Neural cell (in vitro differentiated cells): ENCODE measurements around the gene SHANK1. TPM values are rescaled to one million over a fixed set of nuclear protein-coding genes. Genes with fewer than 3 reads are reported as not detected.

Source experiments
- H2AFZ ChIP-seq: fragments of 200-600, 300-800 bp; sonication (generic), shearing (Covaris generic); 2 replicates; pipeline ENCODE4 v1.6.0; 2014; ENCODE audit warnings: low read depth, mild to moderate bottlenecking, antibody characterized with exemption, low read length, moderate library complexity
- H3F3A ChIP-seq: fragments of 200-600 bp; shearing (Covaris generic); 2 replicates; pipeline ENCODE4 v1.6.1; 2016; ENCODE audit warnings: mild to moderate bottlenecking, moderate library complexity, mixed read lengths, antibody characterized with exemption, low read length; ENCODE audit not compliant: insufficient read depth, poor library complexity, severe bottlenecking
- H3K27ac ChIP-seq: fragments of 200-600, 300-800 bp; sonication (generic), shearing (Covaris generic); 2 replicates; pipeline ENCODE4 v1.5.1; 2014; ENCODE audit warnings: mild to moderate bottlenecking, low read length, moderate library complexity
- H3K27me3 ChIP-seq: fragments of 300-800, 200-600 bp; sonication (generic), shearing (Covaris generic); 2 replicates; pipeline ENCODE4 v1.6.0; 2014; ENCODE audit warnings: mild to moderate bottlenecking, low read depth, low read length, moderate library complexity; ENCODE audit not compliant: insufficient read depth
- H3K36me3 ChIP-seq: fragments of 300-800, 200-600 bp; sonication (generic), shearing (Covaris generic); 2 replicates; pipeline ENCODE4 v1.5.1; 2014; ENCODE audit warnings: mild to moderate bottlenecking, antibody characterized with exemption, low read length, moderate library complexity; ENCODE audit not compliant: insufficient read depth
- H3K4me2 ChIP-seq: fragments of 300-800, 200-600 bp; sonication (generic), shearing (Covaris generic); 2 replicates; pipeline ENCODE4 v1.6.0; 2014; ENCODE audit warnings: mild to moderate bottlenecking, low read length
- H3K4me3 ChIP-seq: fragments of 300-800, 200-600 bp; sonication (generic), shearing (Covaris generic); 2 replicates; pipeline ENCODE4 v1.5.1; 2014; ENCODE audit warnings: mild to moderate bottlenecking, low read length, moderate library complexity
- H3K79me2 ChIP-seq: fragments of 200-600 bp; shearing (Covaris generic); replicated peaks from 2 replicates; pipeline ENCODE4 v1.6.0; 2014; ENCODE audit warnings: mild to moderate bottlenecking, low read length, moderate library complexity; ENCODE audit not compliant: insufficient read depth
- H3K9ac ChIP-seq: fragments of 300-800, 200-600 bp; sonication (generic), shearing (Covaris generic); 2 replicates; pipeline ENCODE4 v1.6.1; 2016; ENCODE audit warnings: mild to moderate bottlenecking, low read length, mixed read lengths
- H3K9me2 ChIP-seq: fragments of 200-600 bp; shearing (Covaris generic); 2 replicates; pipeline ENCODE4 v1.6.1; 2016; ENCODE audit warnings: mild to moderate bottlenecking, low read length, mixed read lengths; ENCODE audit not compliant: insufficient read depth
- H3K9me3 ChIP-seq: fragments of 200-600, 300-800 bp; sonication (generic), shearing (Covaris generic); 2 replicates; pipeline ENCODE4 v1.6.1; 2016; ENCODE audit warnings: mild to moderate bottlenecking, mixed run types, low read length, moderate library complexity, mixed read lengths
- H4K20me1 ChIP-seq: fragments of 200-600 bp; shearing (Covaris generic); 2 replicates; pipeline ENCODE4 v1.6.1; 2016; ENCODE audit warnings: mild to moderate bottlenecking, mixed run types; ENCODE audit not compliant: insufficient read depth
- EP300 ChIP-seq: fragments of 450-650 bp; conservative IDR thresholded peaks from 2 replicates; pipeline ENCODE4 v1.6.1; 2014; ENCODE audit warnings: antibody characterized with exemption, mild to moderate bottlenecking, moderate library complexity; ENCODE audit not compliant: poor library complexity, severe bottlenecking
- EZH2 ChIP-seq: fragments of 200-600, 300-800 bp; shearing (Covaris generic), sonication (generic); IDR thresholded peaks from 2 replicates; pipeline ENCODE4 v1.6.1; 2014; ENCODE audit warnings: antibody characterized with exemption, low read length, borderline replicate concordance, mild to moderate bottlenecking; ENCODE audit not compliant: insufficient read depth, poor library complexity, severe bottlenecking
- MXI1 ChIP-seq: fragments of 450-650 bp; conservative IDR thresholded peaks from 2 replicates; pipeline ENCODE4 v1.6.1; 2014; ENCODE audit warnings: antibody characterized with exemption, mild to moderate bottlenecking; ENCODE audit not compliant: poor library complexity, severe bottlenecking
- POLR2AphosphoS5 ChIP-seq: IDR thresholded peaks from 2 replicates; pipeline ENCODE4 v1.6.1; 2012
- RAD21 ChIP-seq: fragments of 450-650 bp; conservative IDR thresholded peaks from 2 replicates; pipeline ENCODE4 v1.6.1; 2014; ENCODE audit warnings: antibody characterized with exemption, mild to moderate bottlenecking, moderate library complexity
- REST ChIP-seq: IDR thresholded peaks from 2 replicates; pipeline ENCODE4 v1.6.1; 2012; ENCODE audit warnings: borderline replicate concordance
- SMC3 ChIP-seq: fragments of 450-650 bp; conservative IDR thresholded peaks from 2 replicates; pipeline ENCODE4 v1.6.1; 2014; ENCODE audit warnings: antibody characterized with exemption, mild to moderate bottlenecking, moderate library complexity; ENCODE audit not compliant: poor library complexity
- TAF1 ChIP-seq: IDR thresholded peaks from 2 replicates; pipeline ENCODE4 v1.6.1; 2012; ENCODE audit warnings: low read depth
- polyA plus RNA-seq: library from polyadenylated mRNA; depleted of rRNA; stranded (reverse); fragments of >200 nt; gene quantifications from 2 replicates; pipeline ENCODE4 v1.2.3, GENCODE V29; 2014
- TF ChIP-seq, protein P1 (sequence below): fragments of 450-650 bp; IDR thresholded peaks from 2 replicates; pipeline ENCODE4 v1.5.1; 2014; ENCODE audit warnings: antibody characterized with exemption, mild to moderate bottlenecking, moderate library complexity; ENCODE audit not compliant: poor library complexity, severe bottlenecking

Gene SHANK1
- polyA plus RNA-seq, 1 donor from 2014 or later, result 7.9 TPM

DNA sequence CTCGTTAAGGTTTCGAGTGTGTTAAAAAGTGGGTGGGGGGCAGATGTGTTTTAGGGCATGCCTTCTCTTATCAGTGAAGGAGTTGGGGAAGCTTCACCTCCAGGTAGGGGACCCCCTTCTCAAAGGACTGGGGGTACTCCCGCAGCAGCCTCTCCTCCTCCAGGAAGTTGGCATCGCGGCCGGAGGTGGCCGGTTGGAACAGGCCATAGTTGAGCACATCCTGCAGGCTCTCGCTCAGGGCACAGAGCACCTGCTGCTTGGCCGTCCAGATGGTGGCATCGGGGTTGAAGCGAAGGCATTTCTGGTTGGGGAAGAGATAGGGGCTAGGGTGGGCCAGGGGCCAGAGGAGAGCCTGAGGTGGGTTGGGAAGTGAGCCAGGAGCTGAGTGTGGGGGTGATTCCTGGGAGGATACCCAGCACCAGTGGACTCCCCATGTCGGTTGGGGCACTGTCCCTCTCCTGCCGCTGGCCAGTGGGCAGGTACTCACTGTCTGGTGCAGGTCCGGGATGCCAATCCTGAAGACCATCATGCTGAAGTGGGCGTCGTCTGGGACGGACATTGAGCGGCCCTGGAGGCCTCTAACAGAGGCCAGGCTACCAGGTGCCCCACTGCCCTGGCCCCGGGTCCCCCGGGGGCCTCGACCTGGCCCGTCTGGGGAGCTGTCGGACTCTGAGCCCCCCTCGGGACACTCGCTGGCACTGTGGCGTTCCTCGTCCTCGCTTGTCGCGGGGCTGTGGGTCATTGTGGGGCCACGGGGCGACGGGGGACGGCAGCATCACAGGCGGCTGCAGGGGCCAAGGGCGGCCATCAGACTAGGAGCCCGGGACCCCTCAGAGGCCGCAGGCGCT lies 3.2 kb downstream of the SHANK1 start:
- Histone ChIP-seq H2AFZ (no peak overlapping the region), H3K9me3 (no peaks in the 10 kb centered on the region), H3K79me2 (no peaks in the 10 kb centered on the region), H3F3A (peaks cover 3% of the 10 kb centered on the region), H3K27ac (no peak overlapping the region), H3K27me3 (no peaks in the 10 kb centered on the region), H4K20me1 (no peaks in the 10 kb centered on the region), H3K9me2 (no peaks in the 10 kb centered on the region), H3K4me2 (no peak overlapping the region), H3K36me3 (no peaks in the 10 kb centered on the region), H3K9ac (no peak overlapping the region), H3K4me3 (no peak overlapping the region)
- TF ChIP-seq MXI1 (no peak), REST (no peak), EP300 (no peak), RAD21 (no peak), POLR2AphosphoS5 (no peak), SMC3 (no peak), EZH2 (no peak), TAF1 (no peak)
- TF ChIP-seq, protein P1, sequence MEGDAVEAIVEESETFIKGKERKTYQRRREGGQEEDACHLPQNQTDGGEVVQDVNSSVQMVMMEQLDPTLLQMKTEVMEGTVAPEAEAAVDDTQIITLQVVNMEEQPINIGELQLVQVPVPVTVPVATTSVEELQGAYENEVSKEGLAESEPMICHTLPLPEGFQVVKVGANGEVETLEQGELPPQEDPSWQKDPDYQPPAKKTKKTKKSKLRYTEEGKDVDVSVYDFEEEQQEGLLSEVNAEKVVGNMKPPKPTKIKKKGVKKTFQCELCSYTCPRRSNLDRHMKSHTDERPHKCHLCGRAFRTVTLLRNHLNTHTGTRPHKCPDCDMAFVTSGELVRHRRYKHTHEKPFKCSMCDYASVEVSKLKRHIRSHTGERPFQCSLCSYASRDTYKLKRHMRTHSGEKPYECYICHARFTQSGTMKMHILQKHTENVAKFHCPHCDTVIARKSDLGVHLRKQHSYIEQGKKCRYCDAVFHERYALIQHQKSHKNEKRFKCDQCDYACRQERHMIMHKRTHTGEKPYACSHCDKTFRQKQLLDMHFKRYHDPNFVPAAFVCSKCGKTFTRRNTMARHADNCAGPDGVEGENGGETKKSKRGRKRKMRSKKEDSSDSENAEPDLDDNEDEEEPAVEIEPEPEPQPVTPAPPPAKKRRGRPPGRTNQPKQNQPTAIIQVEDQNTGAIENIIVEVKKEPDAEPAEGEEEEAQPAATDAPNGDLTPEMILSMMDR, result no peak

DNA sequence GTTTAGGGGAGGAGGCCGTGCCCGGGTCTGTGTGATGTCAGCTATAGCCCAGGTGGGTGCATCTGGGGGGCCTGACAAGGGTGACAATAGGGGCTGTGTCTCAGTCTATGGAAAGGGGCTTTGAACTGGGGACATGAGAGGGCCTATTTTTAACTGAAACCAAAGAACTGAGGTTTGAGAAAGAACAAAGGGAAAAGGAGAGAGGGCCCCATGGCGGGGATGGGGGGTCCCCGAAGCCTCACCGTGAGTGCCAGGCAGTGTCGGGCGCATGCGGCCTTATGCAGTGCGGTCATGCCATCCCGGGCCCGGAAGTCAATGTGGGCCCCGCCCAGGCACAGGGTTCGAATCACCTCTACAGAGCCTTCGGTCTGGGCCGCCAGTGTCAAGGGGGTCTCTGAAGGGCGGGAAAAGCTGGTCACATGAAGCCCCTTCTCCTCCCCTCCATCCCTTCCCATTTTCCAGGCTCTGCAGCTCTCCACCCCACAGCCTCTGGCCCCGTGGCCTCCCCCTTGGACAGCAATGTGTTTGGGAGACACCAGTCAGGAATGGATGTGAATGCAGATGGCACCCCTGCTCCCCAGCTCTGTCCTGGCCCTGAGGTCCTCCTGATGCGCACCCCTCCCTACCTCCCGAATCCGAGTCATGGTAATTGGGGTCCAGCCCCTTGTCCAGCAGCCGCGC lies 5.9 kb downstream of the SHANK1 start:
- Histone ChIP-seq H3K9me2 (no peaks in the 10 kb centered on the region), H3F3A (no peaks in the 10 kb centered on the region), H3K4me2 (no peak overlapping the region), H3K9ac (no peak overlapping the region), H3K9me3 (no peaks in the 10 kb centered on the region), H3K36me3 (no peaks in the 10 kb centered on the region), H2AFZ (no peak overlapping the region), H3K79me2 (no peaks in the 10 kb centered on the region), H4K20me1 (no peaks in the 10 kb centered on the region), H3K4me3 (no peak overlapping the region), H3K27ac (no peak overlapping the region), H3K27me3 (no peaks in the 10 kb centered on the region)
- no peak for TF ChIP-seq TAF1
- no peak for TF ChIP-seq EP300
- no peak for TF ChIP-seq REST
- TF ChIP-seq MXI1, result no peak
- TF ChIP-seq SMC3, result no peak
- no peak for TF ChIP-seq EZH2
- TF ChIP-seq POLR2AphosphoS5, result no peak
